ENCODE results near the gene MT1H.
"Not testable (repeated sequence)": the region's sequence is repeated elsewhere in the genome, so short reads cannot be mapped to it uniquely, and the experiment has no call there.

- TF ChIP-seq EZH2phosphoT487 (IDR thresholded peaks at IDR 0.05; ENCODE audit: insufficient read depth, low read depth); EZH2 (IDR thresholded peaks at IDR 0.05; ENCODE audit: insufficient read depth, poor library complexity, severe bottlenecking): not testable (repeated sequence)
These were observed 5.0 kb downstream of the MT1H start for GRCh38 chr16:56674570-56674969.
